ENCODE data around the gene KRT86.

DNA sequence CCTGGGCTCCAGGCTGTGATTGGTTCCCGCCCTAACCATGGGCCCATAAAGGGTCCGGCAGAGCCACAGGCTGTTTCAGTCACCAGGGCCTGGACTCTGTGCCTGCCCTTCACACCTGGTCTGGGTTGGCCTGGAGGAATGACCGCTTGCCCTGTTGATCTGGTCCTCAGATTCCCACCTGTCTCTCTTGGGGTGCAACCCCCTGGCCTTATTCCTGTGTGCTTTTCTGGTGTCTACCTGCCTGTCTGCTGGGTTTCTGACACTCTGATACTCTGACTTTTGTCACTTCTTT, 49.7 kb downstream of the KRT86 start:
- TF ChIP-seq, protein P1, sequence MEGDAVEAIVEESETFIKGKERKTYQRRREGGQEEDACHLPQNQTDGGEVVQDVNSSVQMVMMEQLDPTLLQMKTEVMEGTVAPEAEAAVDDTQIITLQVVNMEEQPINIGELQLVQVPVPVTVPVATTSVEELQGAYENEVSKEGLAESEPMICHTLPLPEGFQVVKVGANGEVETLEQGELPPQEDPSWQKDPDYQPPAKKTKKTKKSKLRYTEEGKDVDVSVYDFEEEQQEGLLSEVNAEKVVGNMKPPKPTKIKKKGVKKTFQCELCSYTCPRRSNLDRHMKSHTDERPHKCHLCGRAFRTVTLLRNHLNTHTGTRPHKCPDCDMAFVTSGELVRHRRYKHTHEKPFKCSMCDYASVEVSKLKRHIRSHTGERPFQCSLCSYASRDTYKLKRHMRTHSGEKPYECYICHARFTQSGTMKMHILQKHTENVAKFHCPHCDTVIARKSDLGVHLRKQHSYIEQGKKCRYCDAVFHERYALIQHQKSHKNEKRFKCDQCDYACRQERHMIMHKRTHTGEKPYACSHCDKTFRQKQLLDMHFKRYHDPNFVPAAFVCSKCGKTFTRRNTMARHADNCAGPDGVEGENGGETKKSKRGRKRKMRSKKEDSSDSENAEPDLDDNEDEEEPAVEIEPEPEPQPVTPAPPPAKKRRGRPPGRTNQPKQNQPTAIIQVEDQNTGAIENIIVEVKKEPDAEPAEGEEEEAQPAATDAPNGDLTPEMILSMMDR (IDR thresholded peaks at IDR 0.05) = no peak
- no peak for TF ChIP-seq EZH2 (IDR thresholded peaks at IDR 0.05)
